UCSD-AML1 (cell line): ENCODE measurements around the gene DCUN1D1.

Source experiments
- DNase-seq: peaks from one replicate; lab custom pipeline; 2025; ENCODE audit not compliant: unreplicated experiment; lab: John Stamatoyannopoulos, UW

The DCUN1D1 gene

DNA sequence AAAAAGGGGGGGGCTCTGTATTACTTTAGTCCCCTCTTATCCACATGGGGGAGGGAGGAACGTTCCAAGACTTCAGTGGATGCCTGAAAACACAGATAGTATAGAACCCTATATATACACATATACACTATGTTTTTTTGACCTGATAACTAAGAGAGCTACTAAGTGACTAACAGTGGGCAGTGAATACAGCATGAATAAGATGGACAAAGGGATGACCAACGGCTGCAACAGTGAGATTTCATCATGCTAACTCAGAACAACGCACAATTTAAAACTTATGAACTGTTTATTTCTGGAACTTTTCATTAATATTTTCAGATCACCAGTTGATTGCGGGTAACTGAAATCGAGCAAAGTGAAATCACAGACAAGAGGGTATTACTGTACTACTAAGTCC lies 7.3 kb downstream of the DCUN1D1 start:
- DNase-seq = no peak

DNA sequence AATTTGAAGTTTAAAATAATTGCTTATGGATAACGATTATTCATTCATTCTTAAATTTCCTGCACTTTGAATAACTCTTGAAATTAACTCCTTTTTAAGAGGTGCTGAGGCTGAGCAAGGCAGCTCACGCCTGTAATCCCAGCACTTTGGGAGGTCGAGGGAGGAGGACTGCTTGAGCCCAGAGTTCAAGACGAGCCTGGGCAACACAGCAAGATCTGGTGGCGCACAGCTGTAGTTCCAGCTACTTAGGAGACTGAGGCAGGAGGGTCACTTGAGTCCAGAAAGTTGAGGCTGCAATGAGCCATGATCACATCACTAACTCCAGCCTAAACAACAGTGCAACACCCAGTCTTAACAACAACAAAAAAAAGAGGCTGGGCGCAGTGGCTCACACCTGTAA lies 8.0 kb downstream of the DCUN1D1 start:
- no peak for DNase-seq

DNA sequence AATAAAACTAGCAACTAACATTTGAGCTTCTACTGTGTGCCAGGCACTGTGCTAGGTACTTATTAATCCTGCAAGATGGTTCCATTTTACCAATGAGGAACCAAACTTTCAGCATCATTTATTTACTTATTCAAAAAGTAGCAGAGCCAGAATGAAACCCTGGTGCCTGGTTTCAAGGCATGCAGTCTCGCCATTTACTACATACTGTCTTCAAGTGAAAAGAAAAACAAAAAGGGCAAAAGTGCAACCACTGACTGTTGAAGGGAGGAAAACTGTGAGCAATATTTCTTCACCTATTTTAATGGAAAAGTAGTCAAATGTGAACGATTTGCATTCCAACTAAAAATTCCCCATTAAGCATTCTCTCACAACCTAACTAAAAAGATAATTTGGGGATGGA lies 8.7 kb downstream of the DCUN1D1 start:
- no peak for DNase-seq

DNA sequence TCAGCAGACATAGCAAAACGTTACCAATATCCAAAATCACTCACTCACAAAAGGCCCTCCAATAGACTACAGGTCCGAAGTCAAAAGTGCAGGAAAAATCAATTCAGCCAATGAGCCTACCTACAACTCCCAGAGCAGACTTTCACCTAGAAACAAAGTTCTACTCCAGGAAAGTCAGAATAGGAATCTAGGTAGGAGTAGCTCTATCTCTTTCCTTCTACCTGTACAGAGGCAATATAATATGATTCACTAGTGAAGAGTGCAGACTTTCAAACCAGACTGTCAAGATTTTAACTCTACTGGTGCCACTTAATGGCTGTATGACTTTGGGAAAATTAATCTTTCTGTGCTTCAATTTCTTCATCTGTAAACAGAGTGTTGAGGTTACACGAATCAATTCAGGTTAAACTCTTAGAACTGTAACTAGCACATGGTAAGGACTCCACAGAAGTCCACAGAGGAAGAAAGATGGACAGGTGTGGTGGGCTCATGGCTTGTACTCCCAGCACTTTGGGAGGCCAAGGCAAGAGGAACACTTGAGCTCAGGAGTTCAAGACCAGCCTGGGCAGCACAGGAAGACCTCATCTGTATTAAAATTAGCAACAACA lies 9.4 kb downstream of the DCUN1D1 start:
- DNase-seq = no peak

DNA sequence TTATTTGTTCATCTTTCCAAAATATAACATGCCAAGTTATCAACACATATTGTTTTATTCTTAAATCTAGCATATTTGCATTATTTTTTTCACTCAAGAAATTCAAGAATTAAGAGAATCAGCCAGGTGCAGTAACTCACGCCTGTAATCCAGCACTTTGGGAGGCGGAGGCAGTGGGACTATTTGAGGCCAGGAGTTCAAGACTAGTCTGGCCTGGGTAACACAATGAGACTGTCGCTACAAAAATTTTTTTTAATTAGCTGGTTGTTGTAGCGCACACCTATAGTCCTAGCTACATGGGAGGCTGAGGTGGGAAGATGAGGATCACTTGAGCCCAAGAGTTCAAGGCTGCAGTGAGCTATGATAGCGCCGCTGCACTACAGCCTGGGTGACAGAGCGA lies 10.5 kb downstream of the DCUN1D1 start:
- DNase-seq = no peak

DNA sequence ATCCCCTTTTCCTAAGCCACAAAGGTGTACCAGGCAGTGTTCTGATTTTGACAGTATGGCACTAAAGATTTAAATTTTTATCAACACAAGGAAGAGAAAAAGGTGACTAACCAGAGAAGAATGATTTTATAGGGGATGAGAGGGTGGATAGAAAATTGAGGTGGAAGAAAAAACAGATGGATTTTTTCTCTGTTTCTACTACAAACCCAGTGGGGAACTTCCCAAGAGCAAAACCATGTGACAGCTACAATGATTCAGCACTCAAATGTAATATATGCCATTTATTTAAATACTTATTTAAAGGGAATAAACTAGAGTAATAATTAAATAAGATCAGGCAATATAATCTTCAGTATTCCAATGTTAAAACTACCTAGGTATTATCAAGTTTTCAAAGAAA lies 11.1 kb downstream of the DCUN1D1 start:
- no peak for DNase-seq

DNA sequence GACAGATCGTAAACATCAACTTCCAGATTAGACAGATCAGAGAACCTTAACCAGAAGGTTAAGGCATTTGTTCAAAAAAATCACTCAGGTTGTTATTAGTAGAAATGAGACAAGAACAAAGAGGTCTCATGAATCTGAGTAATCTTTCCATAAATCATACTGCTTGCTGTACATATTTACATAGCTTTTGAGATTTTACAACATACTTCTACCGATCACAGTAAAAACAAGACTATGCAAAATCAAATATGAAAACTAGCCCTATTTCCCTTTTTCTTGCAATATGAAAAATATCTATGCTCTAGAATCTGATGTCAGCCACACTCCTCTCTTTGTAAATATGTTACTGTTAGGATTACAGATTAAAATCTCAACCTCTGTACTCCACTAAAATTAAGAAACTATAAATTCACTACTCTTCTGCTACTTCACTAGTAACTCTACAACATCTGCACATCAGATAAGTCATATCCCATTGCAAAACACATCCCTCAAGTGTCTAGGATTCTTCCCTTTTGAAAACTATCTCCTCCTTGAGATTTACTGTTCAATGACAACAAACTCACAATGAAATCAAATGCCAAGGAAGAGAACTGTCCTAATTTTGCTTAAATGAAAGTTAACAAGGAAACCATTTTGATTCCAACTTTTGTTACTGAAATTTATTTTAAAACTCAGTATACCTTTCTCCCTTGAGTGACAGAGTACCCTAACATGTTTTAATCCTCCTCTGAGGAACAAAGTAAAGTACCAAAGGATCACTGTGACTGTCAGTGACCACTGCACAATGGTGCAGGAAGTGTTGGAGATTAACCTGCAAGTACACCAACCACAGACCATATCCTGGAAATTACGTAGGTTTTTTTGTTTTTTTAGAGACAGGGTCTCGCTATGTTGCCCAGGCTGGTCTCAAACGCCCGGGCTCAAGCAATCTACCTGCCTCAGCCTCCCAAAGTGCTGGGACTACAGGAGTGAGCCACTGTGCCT lies 12.8 kb downstream of the DCUN1D1 start:
- DNase-seq = peak; percentile 20

DNA sequence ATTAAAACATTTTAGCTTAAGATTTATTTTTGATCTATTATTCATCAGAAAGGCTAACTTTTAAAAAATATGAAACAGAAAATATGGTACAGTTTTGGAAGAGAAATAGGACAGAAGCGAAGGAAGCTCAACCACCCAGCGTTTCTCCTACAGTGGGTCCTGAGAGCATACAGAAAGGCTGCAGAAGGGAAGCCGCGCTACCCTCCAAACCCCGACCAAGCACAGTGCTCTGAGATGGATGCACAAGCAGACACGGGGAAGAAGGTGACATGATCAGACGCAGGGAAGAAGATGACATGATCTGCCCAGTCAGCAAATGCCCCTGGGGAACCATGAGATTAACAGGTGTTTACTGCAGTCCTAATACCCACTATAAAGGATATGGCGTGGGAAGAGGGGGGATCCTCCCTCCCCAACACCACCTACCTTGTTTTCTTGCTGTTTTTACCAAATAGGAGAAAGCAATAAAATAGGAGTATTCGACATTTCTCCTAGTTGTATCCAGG lies 14.4 kb downstream of the DCUN1D1 start:
- DNase-seq = no peak

DNA sequence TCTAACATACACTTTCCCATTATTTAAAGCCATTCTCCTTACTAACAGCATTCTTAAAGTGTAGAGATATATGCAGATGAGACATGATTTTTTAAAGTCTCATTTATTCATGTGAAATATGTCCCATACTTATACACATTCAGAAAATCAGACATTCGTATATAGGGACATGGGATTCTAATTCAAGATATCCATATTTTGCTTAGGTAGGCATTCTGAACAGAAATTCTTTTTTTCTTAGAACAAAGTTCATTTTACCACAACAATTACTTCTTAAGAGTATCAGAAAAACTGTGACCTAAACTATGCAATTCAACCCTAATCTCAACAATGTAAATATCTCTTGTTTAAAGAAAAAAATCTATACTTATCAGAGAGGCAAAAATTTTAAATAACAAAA lies 16.2 kb downstream of the DCUN1D1 start:
- no peak for DNase-seq

DNA sequence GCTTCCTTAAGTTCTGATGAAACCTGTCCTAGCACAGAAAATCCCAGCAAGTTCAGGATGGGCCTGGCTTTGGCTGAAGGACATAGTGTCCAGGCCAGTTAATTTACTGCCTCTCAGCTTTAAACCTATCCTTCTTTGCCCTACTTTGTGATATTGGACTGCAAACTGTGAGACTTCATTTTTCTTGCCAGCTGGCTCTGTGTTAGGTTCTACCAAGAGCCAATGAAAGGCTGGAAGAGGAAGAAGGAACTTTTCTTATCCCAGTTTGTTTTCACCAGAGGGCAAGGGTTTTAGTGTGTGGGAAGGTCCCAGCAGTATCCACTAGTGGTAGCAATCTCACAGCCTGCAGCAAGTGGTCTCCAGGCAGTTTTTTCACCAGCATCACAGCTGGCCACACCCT lies 18.2 kb downstream of the DCUN1D1 start:
- DNase-seq = peak; percentile 10

DNA sequence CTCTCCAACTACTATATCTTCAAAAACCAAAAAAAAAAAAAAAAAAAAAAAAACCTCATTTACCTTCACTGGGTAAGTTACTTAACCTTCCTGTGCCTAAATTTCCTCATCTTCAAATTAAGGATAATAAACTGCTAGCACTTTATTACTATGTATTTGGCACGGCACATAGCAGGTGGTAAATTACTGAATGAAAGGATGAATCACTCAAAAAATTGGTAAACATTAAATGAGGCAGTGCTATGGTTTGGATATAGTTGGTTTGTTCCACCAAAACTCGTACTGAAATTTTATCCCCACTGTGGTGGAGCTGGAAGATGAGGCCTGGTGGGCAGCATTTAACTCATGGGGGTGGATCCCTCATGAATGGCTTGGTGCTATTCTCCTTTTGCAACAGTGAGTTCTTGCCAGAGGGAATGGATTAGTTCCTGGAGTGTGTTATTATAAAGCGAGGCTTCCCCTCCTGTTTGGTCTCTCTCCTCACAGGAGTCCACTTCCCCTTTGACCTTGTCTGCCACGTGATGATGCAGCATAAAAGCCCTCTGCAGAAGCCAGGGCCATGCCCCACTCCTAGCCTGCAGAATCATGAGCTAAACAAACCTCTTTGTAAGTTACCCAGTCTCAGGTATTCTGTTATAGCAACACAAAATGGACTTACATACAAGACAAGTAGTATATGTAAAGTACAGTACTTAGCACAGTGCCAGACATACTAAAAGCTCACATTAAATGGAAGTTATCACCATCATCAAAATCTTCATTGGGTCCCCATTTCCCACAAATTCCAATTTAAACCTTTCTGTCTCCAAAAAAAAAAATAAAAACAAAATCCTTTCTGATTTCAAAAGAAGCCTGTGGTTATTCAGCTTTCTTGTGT lies 20.6 kb downstream of the DCUN1D1 start:
- DNase-seq = peak; percentile 20

DNA sequence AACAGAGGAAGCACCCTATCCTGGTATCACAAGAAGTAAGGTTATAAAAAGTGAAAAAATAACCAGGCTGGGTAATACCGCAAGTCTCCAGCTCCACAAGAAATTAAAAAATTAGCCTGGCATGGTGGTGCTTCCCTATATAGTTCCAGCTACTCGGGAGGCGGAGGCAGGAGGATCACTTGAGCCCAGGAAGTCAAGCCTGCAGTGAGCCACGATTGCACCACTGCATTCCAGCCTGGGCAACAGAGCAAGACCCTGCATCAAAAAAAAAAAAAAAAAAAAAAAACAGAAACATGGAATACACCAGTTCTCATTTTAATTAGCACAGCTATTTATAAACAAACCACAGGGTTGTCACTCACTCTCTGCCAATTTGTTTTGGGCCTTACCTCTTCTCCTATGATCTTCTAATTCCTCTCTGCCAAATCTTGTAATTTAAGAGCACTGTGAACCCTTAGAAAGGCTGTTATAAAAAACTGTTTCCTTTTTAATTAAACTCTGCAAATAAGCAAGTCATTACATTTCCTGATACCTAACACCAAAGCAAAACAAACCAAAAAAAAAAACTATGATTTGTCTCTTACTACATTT lies 22.6 kb downstream of the DCUN1D1 start:
- DNase-seq = no peak

DNA sequence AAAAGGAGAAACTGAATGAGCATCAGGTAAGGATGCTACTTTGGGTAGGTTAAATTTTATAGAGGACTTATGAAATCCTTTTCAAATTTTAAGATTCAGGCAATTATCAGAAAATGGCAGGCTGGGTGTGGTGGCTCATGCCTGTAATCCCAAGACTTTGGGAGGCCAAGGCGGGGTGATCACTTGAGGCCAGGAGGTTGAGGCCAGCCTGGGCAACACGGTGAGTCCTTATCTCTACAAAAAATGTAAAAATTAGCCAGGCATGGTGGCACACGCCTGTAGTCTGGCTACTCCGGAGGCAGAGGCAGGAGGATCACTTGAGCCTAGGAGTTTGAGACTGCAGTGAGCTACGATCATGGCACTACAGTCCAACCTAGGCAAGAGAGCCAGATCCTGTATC lies 23.1 kb downstream of the DCUN1D1 start:
- DNase-seq = no peak

DNA sequence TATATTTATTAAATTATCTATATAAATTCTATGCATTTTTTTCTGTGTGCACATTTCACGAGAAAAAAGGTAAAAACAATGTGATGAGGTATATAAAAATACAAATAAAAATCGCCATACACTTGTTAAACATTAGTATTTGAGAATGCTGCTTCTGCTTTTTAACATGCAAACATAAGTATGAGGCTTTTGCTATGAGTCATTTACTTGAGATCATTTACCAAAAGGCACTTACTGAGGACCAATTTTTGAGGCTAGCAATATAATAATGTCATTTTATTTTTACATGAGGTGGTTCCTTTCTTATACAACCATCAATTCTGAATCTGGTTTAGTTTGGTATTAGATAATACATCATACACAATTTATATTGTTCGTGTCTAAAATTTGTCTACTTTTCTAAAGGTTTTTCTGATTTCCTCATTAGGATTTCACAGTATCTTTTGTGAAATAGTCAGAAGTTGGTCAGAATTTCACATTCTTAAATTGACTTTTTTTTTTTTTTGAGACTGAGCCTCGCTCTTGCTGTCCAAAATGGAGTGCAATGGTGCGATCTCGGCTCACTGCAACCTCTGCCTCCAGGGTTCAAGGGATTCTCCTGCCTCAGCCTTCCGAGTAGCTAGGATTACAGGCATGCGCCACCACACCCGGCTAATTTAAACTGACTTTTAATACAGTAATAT lies 25.6 kb downstream of the DCUN1D1 start:
- DNase-seq = no peak

DNA sequence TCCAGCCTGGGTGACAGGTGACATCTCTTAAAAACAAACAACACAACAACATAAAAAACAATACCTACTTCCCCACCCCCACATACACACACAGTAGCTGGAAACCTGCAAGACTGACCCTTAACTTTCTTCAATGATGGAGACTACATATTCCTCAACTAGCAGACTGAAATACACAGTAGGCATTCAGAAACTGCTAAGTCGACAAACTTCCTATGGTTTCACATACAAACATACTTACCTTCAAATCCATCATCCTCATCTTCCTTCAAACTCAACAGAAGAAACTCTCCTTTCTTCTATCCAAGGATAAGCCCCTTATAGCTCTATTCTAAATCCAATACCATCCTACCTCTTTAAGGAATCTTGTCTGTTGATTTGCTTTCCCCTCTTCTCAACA lies 30.6 kb downstream of the DCUN1D1 start:
- DNase-seq = no peak

DNA sequence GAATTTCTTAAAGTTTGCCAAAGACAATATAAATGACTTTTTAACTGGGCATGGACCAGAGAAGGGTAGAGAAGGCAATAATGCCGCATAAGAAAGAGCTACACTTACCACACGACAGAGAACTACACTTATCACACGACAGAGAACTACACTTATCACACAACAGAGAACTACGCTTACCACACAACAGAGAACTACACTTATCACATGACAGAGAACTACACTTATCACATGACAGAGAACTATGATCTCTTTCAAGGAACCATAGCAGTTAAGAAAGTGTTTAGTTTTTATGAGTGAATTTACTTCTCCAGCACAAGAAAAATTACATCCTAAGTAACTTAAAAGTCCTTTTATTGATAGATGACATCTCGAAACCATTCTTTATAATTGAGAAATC lies 32.0 kb downstream of the DCUN1D1 start:
- no peak for DNase-seq

DNA sequence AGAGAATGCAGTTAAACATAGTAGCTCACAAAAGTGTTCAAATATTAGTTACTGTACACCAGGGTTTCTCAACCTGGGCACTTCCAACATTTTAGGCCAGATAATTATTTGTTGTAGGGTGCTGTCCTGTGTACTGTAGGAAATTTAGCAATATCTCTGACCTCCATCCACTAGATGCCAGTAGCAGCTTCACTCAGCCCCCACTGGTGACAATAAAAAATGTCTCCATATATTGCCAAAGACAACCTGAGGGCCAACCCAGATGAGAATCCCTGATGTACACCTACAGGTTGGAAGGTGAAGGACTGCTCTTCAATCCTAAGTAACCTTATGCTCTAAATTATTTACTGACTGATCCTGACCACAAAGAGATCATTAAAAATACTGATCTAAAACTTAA lies 32.5 kb downstream of the DCUN1D1 start:
- DNase-seq = no peak

DNA sequence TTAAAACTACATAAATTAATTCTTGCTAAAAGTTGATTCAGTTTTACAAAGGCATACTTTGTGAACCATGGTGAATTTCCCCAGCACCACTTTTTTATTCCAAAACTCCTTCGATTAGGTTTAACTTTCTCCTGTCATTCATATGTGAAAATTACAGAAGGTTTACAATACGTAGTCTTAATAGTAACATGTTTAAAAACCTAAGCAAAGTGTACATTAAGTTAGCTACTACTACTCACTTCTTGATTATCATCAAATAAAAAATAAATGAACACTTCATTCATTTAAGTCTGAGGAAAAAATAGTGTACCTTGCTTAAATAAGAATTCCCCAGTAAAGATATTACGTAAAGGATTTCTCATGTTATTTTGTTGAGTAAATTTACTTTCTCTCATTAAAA lies 38.6 kb downstream of the DCUN1D1 start:
- no peak for DNase-seq

DNA sequence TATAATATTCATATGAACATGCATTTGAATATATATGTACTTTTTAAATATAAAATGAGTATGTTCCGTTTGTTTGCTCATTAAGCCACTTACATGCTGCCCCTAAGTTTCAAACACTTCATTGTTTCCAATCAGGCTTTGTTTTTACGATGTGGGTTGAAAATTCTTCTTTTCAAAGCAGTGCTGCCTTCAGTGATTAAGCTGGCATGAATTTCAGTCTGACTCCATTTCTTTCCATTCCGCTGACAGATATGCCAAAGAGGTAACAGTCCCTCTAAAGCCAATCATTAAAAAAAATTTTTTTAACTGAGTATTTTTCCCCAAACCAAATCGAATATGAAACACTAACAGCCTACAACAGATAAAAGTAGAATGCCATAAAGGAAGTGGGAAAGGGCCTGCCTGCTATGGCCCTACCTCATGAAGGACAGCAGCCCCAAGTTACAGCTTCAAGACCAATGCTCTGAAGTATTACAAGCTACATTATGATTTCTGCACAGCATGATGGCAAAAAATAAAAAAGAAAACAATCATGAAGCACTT lies 40.0 kb downstream of the DCUN1D1 start:
- no peak for DNase-seq
